Caki2 (cell line): Measurements from ENCODE around the gene DNASE1. TPM values are rescaled to one million over a fixed set of nuclear protein-coding genes. Genes with fewer than 3 reads are reported as not detected.
A peak's percentile ranks its signal among the peaks of the same experiment; 100 is the strongest.

Source experiments
- DNase-seq: peaks from one replicate; pipeline ENCODE4 v3.0.0-alpha.2; 2015; ENCODE audit warnings: low read depth
- in situ Hi-C: cut with HindIII; loops from 2 replicates; pipeline ENCODE4 v1.10.0; 2016; ENCODE audit warnings: low sequenced_read_pairs, low pct_unique_long_range_greater_than_20kb, mixed read lengths
- total RNA-seq: library from RNA; depleted of rRNA; stranded (reverse); fragments of >200 nt; shearing (Covaris generic); gene quantifications from 2 replicates; pipeline ENCODE4 v1.2.3, GENCODE V29; 2014; ENCODE audit warnings: low replicate concordance; rRNA removed

DNASE1 gene
- total RNA-seq, 1 experiment from 2014 or later = 6.5 TPM

DNA sequence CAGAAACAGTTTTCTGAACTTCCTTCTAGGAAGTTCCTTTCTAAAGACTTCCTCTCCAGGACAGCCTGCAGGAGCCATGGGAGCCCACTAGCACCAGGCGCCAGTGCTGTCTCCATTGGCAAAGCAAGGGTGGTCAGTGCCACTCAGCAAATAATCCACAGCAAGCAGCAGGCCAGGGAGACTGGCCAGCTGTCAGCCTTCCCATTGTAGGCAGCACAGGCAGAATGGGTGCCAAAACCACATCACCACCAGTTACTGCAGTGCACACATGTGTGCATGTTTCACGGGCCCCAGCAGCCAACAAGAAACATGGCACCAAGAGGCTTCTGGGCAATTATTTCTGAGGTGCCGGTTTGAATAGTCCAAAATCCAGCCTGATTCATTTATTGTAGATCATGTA lies 26.7 kb downstream of the DNASE1 start:
- DNase-seq = no peak
- in situ Hi-C loops = no loop called here

DNA sequence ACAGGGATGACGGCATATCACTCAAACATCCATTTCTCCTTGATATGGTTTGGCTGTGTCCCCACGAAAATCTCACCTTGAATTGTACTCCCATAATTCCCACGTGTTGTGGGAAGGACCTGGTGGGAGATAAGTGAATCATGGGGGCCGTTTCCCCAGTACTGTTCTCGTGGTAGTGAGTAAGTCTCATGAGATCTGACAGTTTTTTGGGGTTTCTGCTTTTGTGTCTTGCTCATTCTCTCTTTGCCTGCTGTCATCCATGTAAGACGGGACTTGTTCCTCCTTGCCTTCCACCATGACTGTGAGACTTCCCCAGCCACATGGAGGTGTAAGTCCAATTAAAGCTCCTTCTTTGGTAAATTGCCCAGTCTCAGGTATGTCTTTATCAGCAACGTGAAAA lies 32.5 kb downstream of the DNASE1 start:
- in situ Hi-C loops = no loop called here
- no peak for DNase-seq

DNA sequence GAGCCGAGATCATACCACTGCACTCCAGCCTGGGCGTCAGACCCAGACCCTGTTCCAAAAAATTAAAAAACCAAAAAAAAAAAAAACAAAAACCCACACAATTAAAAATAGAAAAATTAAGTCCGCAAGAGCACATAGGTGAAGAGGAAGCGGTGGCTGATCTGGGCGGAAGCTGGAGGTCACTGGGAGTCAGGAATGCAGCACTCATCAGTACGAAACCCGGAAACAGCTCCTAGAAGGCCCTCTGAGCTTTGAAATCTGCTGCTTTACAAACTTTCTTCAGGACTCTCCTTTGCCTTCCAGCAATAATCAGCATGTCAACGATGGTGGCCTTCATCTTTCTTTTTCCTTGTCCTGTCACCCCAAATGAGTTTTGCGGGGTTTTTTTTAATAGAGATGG lies 33.3 kb downstream of the DNASE1 start:
- no peak for DNase-seq
- in situ Hi-C loops = no loop called here

DNA sequence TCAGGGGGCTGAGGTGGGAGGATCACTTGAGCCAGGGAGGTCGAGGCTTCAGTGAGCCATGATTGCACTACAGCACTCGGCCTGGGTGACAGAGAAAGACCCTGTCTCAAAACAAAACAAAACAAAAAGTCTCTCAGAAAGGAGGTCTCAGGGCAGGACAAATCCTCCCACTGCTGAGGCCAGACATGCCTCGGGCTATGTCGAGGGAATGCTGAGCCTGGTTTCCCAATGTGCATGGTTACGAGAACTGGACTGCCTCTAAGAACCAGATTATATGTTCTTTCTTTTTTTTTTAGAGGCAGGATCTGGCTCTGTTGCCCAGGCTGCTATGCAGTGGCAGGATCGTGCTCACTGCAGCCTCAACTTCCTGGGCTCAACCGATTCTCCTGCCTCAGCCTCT lies 35.2 kb downstream of the DNASE1 start:
- in situ Hi-C loops = no loop called here
- DNase-seq = no peak

DNA sequence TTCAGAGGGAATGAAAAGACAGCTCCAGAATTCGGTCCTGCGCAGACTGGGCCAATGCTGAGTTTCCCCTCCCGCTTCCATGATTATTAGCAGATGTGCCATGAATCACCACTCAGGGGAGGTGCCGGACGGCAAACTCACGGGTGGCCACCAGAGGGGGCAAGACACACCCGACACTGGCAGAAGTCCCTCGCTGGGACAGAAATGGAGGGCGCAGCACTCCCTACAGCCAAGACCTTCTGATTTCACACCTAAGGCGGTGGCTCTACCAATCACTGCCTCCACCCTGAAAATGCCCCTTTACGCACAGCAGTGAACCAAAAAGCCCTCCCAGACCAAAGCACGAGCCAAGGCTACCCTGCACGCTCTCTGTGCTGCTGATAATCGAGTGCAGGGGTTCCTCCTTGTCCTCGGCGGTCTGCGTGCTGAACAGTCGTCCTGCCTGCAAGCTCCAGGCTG lies 36.0 kb downstream of the DNASE1 start:
- DNase-seq = peak; percentile 88
- in situ Hi-C loops = no loop called here

DNA sequence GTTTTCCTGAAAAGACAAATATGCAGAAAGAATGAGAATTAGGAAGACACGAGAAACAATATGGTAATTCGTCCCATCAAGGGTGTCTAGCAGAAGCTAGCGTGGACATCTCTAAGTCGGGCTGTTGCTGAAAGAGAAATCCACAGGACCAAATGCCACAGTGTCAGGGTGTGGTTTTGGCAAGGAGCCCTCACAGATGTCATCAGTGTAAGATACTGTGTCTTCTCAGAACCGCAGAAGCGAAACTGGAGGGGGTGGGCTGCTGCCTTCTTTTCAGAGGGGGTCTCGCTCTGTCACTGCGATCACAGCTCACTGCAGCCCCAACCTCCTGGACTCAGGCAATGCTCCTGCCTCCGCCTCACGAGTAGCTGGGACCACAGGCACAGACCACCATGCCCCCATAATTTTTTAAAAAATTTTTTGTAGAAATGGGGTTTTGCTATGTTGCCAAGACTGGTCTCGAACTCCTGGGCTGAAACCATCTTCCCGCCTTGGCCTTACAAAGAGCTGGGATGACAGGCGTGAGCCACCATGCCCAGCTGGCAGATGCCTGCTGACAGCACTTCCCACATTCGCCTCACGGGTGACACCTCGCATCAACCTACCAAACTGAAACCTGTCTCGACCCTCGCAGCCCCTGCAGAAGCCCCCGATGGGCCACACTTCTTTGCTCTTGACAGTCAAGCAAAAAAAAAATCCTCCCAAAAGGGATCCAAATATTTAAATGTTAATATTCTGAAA lies 36.7 kb downstream of the DNASE1 start:
- no peak for DNase-seq
- in situ Hi-C loops = no loop called here

DNA sequence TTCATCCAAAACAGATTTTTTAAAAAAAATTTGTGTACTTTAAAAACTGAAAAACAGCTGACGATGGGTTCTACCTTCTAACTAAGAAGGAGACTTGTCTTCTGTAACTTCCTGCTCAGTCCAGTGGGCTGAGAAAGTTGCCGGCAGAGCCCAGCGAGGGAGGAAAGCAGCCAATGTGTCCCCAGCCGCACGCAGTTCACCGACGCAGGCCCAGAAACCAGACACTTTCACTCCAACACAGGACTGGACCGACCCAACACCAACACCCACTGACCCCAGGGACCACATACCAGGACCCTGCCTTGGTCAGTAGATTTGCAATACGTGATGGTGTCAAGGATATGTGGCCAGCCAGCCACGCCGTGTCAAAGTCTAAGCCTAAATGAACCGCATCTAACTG lies 37.3 kb downstream of the DNASE1 start:
- in situ Hi-C loops = no loop called here
- DNase-seq = no peak

DNA sequence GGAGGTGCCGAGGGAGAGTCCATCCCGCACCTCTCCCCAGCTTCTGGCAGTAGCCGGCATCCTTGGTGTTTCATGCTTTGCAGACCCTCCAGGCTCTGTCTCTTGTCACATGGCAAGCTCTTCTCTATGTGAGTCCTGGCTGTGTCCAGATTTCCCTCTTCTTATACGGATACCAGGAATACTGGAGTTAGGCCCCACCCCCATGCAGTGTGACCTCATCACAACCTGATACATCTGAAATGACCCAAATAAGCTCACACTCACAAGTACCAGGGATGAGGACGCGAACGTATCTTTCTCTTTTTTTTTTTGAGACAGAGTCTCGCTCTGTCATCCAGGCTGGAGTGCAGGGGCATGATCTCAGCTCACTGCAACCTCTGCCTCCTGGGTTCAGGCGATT lies 39.6 kb downstream of the DNASE1 start:
- no peak for DNase-seq
- in situ Hi-C loops = no loop called here

DNA sequence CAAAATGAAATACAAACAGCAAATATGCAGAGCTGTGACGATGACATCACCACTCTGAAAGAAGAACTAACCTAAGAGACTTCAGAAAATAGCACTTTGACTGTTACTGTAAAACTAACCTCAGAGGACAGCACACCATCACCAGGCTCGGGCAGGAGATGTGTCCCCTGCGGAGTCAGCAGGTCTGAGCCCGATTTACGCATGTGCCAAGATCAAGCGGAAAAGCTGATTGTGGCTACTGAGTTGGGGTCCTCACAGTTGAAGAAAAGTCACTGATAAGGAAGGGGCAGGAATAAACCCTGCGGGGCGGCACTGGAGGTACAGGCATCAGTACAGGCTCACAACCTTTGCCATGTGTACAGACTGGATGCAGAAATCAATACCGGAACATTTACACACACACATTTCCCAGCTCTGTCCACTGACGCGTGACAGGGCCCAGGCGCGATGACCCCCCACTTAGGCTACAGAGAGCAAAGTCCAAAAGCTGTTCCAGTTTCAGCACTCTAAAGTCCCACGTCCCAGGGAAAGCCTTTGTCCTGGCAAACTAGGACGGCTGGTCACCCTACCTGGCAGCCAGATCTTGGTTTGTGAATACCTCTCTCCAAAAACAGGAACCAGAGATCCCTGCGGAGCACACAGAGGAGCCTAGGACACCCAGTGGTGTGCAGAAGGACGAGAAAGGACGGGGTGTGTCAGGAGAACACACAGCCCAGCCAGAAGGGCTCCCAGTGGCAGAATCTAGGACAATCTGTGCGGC lies 41.3 kb downstream of the DNASE1 start:
- in situ Hi-C loops = no loop called here
- DNase-seq = peak; percentile 24

DNA sequence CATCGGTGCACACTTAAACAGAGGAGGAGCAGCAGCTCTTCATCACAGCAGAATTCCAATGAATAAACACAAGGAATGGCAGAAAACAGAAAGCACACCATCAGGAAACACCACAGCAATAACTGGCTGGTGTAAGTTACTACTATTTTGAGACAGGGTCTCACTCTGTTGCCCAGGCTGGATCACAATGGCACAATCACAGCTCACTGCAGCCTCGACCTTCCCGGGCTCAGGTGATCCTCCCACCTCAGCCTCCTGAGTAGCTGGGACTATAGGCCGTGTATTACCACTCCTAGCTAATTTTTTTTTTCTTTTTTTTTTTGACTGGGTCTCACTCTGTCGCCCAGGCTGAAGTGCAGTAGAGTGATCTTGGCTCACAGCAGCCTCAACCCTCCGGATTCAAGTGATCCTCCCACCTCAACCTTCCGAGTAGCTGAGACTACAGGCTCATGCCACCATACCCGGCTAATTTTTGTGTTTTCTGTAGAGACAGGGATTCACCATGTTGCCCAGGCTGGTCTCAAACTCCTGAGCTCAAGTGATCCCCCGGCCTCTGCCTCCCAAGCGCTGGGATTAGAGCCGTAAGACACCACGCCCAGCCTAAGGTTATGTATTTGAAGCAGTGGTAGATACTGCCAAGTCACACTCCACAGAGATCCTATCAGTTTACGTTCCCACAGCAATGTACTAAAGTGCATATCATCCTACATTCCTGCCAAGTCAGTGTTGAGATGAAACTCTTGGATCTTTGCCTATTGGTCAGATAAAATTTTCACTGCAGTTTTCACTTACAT lies 42.1 kb downstream of the DNASE1 start:
- peak; percentile 59 for DNase-seq
- in situ Hi-C loops = no loop called here

DNA sequence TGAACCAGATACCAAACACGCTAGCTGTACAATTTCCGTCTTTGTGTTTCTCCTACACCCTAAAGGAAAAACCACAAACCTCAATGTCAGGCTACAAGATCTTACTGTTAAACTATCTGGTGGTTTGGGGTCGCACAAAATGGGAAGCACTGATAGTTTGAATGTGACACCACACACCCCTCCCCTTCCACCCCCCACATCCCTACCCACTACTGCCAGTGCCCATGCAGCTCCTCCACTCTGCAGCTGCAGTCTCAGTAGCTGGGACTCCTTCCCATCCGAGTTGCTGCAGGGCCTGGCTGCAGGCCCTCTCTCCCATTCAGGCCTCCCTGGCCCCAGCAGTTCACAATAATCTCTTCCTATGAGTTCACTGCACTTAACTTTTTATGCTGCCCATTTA lies 44.5 kb downstream of the DNASE1 start:
- in situ Hi-C loops = no loop called here
- DNase-seq = no peak

DNA sequence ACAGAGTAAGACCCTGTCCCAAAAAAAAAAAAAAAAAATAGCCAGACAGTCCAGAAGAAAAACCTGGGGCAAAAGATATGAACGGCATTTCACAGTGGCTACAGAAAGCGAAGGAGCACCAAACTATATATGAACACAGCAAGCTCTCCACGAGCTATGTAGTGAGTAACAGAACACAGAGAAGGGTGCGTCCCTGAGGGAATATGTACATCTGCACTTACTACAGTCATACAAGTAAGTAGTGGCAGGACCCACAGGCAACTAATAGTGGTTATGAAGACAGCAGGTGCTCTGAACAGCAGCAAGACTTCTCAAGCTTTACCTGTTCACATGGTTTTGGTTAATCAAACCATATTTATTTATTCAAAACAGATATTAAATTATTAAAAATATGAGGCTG lies 47.0 kb downstream of the DNASE1 start:
- DNase-seq = no peak
- in situ Hi-C loops = no loop called here

DNA sequence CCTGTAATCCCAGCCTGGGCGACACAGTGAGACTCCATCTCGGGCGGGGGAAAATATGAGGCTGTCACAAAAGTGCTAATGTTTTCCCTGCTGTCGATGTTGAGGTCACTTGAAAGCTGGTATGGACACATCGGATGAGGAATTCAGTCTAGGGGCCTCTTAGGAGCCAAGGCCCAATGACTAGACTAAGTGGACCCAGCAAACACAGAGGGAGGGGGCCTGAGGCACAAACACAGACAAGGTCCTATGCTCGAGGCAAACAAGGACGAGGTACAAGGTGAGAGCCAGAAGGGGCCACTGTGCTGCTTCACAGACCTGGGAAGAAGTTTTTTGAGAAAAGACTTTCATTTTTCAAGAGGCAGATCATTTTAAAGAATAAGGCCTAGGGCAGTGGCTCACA lies 47.6 kb downstream of the DNASE1 start:
- in situ Hi-C loops = no loop called here
- DNase-seq = no peak

DNA sequence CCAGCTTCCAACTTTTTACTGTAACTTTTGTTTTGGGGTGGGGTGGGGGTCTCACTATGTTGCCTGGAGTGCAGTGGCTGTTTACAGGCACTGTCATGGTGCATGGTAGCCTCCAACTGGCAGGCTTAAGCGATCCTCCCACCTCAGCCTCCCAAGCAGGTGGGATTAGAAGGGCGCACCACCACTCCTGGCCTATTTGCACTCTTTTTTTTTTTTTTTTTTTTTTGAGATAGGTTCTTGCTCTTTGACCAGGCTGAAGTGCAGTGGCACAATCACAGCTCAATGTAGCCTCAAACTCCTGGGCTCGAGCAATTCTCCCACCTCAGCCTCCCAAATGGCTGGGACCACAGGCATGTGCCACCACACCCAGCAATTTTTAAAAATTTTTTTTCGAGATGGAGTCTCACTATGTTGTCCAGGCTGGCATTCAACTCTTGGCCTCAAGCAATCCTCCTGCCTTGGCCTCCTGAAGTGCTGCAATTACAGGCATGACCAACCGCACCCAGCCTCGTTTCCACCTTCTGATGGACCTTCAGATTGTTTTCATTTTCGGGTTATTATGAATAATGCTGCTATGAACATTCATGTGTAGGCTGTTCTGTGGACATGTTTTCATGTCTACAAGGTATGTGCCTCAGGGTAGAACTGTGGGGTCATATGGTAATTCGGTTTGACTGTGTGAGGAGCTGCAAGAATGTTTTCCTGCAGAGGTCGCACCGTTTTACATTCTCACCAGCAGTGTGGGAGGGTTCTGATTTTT lies 51.9 kb downstream of the DNASE1 start:
- no peak for DNase-seq
- in situ Hi-C loops = no loop called here

Other genes with a start within 250 kb of the DNASE1 start
- gene ZNF597, start 211.2 kb upstream of the DNASE1 start, total RNA-seq = 1.5 and 3.8 TPM in 2 replicates
- gene NAA60, start 211.0 kb upstream of the DNASE1 start, total RNA-seq = 15.5 and 32.5 TPM in 2 replicates
- not detected in 2 replicates for gene C16orf90, start 159.2 kb upstream of the DNASE1 start, total RNA-seq
- 27.2 and 27.6 TPM in 2 replicates for gene CLUAP1, start 153.7 kb upstream of the DNASE1 start, total RNA-seq
- not detected in 2 replicates for gene NLRC3, start 77.3 kb upstream of the DNASE1 start, total RNA-seq
- gene SLX4, start 43.1 kb upstream of the DNASE1 start, total RNA-seq = 3.2 and 4.8 TPM in 2 replicates
- gene TRAP1, start 62.8 kb downstream of the DNASE1 start, total RNA-seq = 67.0 and 76.7 TPM in 2 replicates
- 5.2 and 5.6 TPM in 2 replicates for gene CREBBP, start 226.0 kb downstream of the DNASE1 start, total RNA-seq